ENCODE measurements around the gene DGKB.

DNA sequence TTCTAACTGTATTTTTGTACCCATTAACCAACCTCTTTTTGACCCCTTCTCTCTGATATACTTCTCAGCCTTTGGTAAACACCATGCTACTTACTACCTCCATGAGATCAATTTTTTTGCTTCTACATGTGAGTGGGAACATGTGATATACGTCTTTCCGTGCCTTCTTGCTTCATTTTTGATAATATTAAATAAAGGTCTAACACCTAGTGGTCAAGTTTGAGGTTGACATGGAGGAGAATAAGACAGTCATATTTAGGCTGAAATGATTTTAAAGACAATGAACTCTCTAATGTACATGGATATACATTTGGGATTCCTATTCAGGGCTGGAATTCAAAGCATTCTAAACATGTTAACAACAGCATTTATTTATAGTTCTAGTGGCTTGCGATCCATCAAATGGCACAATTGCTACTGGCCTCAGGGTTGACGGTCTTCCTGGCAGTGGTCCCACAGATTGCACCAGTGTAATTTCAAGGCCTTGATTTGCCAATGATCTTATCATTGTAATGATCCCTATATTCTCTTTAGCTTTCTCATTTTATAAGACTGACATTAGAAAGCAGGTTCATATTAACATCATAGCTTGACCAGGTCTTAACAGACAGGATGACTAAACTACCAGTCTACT, 597.2 kb downstream of the DGKB start:
- TF ChIP-seq, protein P1, sequence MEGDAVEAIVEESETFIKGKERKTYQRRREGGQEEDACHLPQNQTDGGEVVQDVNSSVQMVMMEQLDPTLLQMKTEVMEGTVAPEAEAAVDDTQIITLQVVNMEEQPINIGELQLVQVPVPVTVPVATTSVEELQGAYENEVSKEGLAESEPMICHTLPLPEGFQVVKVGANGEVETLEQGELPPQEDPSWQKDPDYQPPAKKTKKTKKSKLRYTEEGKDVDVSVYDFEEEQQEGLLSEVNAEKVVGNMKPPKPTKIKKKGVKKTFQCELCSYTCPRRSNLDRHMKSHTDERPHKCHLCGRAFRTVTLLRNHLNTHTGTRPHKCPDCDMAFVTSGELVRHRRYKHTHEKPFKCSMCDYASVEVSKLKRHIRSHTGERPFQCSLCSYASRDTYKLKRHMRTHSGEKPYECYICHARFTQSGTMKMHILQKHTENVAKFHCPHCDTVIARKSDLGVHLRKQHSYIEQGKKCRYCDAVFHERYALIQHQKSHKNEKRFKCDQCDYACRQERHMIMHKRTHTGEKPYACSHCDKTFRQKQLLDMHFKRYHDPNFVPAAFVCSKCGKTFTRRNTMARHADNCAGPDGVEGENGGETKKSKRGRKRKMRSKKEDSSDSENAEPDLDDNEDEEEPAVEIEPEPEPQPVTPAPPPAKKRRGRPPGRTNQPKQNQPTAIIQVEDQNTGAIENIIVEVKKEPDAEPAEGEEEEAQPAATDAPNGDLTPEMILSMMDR (conservative IDR thresholded peaks at IDR 0.05): peak; percentile 18; the same call in 1 of the 2 replicates
- TF ChIP-seq EZH2 (IDR thresholded peaks at IDR 0.05; ENCODE audit: low read depth): no peak

Measured in PC-9 (cell line).